Natural killer cell (primary cell): ENCODE data around the gene PECR. TPM values are rescaled to one million over a fixed set of nuclear protein-coding genes. Genes with fewer than 3 reads are reported as not detected.

ENCODE experiments used
- ATAC-seq, 3 donors: fragments of 150-1000 bp in 2 of 3; fragments of 200-7000 bp in 1 of 3; cut with Tn5 transposase; 1 replicate in 1 of 3; 2 replicates in 2 of 3; pipeline ENCODE4 v1.10.0; 2021; ENCODE audit warnings: mild to moderate bottlenecking in 2 of 3, moderate library complexity in 2 of 3
- DNase-seq, 2 donors: peaks; one replicate each; pipeline versions ENCODE4 v3.0.0 to v3.0.0-alpha.2; 2013 to 2021; ENCODE audit warnings: mixed read lengths in 1 of 2
- H3K27ac ChIP-seq: one replicate; pipeline ENCODE4 v1.5.1; 2013; ENCODE audit warnings: mild to moderate bottlenecking, low read length
- H3K27me3 ChIP-seq: one replicate; pipeline ENCODE4 v1.6.1; 2013; ENCODE audit warnings: low read length; ENCODE audit not compliant: control insufficient read depth, insufficient read depth
- H3K36me3 ChIP-seq: one replicate; pipeline ENCODE4 v1.6.1; 2013; ENCODE audit warnings: low read length; ENCODE audit not compliant: control insufficient read depth, insufficient read depth
- H3K4me1 ChIP-seq: one replicate; pipeline ENCODE4 v1.6.1; 2013; ENCODE audit warnings: low read length; ENCODE audit not compliant: control insufficient read depth, insufficient read depth
- H3K4me3 ChIP-seq: one replicate; pipeline ENCODE4 v1.5.1; 2013; ENCODE audit warnings: low read length
- H3K9me3 ChIP-seq: one replicate; pipeline ENCODE4 v1.6.1; 2013; ENCODE audit warnings: low read length; ENCODE audit not compliant: control insufficient read depth, insufficient read depth
- H3K27ac Mint-ChIP-seq, 2 donors: one replicate each; pipeline ENCODE4 v1.8.0; 2022; ENCODE audit warnings: mild to moderate bottlenecking in 2 of 2, mixed read lengths in 2 of 2, moderate library complexity in 1 of 2
- H3K27me3 Mint-ChIP-seq, 2 donors: one replicate each; pipeline ENCODE4 v1.8.0; 2022; ENCODE audit warnings: low read depth in 2 of 2, mixed read lengths in 2 of 2
- H3K36me3 Mint-ChIP-seq: one replicate; pipeline ENCODE4 v1.8.0; 2022; ENCODE audit warnings: mixed read lengths
- H3K4me1 Mint-ChIP-seq, 2 donors: one replicate each; pipeline ENCODE4 v1.8.0; 2022; ENCODE audit warnings: mixed read lengths in 2 of 2
- H3K4me3 Mint-ChIP-seq: one replicate; pipeline ENCODE4 v1.8.0; 2022; ENCODE audit warnings: mild to moderate bottlenecking, moderate library complexity, mixed read lengths
- H3K9me3 Mint-ChIP-seq, 2 donors: one replicate each; pipeline ENCODE4 v1.8.0; 2022; ENCODE audit warnings: mixed read lengths in 2 of 2
- CTCF ChIP-seq: fragments of 200-600 bp; IDR thresholded peaks from one replicate; pipeline ENCODE4 v1.8.0; 2022; ENCODE audit warnings: antibody characterized with exemption
- WGBS: methylation state at CpG from one replicate; pipeline ENCODE4 v1.1.7; 2013; ENCODE audit warnings: missing lambda C conversion rate; ENCODE audit not compliant: insufficient coverage; 5-methylcytosine and 5-hydroxymethylcytosine counted together
- intact Hi-C: fragments of 100-400 bp; cut with micrococcal nuclease; formaldehyde crosslinking; loops from one replicate; pipeline ENCODE4 v1.14.2; 2022
- total RNA-seq, 4 donors: library from RNA; stranded (reverse); fragments of 120-200 nt in 1 of 4; gene quantifications; one replicate each; pipeline versions ENCODE4 v1.2.3 to v1.2.4, GENCODE V29; 2013 to 2022

The PECR gene
- total RNA-seq, 3 donors from 2014 or later (not counting 1 experiment from before 2014, with no cell fraction given), result 15.4 to 25.7 (median 17.5) TPM

GRCh38 chr2:216103213-216103612, 21.6 kb upstream of the PECR start:
- no peaks in the 10 kb centered on the region for H3K4me1 Mint-ChIP-seq
- H3K27ac Mint-ChIP-seq, result no peak overlapping the region
- TF ChIP-seq CTCF, result no peak
- no peak for ATAC-seq
- DNase-seq, result no peak
- Histone ChIP-seq H3K27me3 (no peaks in the 10 kb centered on the region), H3K4me1 (no peaks in the 10 kb centered on the region), H3K36me3 (peaks cover 2% of the 10 kb centered on the region), H3K4me3 (no peak overlapping the region), H3K27ac (no peak overlapping the region), H3K9me3 (no peaks in the 10 kb centered on the region)
- 38% methylated on average over 1 of the region's 1 CpG for WGBS
- no peak overlapping the region for H3K4me3 Mint-ChIP-seq
- H3K36me3 Mint-ChIP-seq, result peaks cover 9% of the 10 kb centered on the region
- intact Hi-C loops, result no loop called here
- H3K27me3 Mint-ChIP-seq, result no peaks in the 10 kb centered on the region
- no peaks in the 10 kb centered on the region for H3K9me3 Mint-ChIP-seq

DNA sequence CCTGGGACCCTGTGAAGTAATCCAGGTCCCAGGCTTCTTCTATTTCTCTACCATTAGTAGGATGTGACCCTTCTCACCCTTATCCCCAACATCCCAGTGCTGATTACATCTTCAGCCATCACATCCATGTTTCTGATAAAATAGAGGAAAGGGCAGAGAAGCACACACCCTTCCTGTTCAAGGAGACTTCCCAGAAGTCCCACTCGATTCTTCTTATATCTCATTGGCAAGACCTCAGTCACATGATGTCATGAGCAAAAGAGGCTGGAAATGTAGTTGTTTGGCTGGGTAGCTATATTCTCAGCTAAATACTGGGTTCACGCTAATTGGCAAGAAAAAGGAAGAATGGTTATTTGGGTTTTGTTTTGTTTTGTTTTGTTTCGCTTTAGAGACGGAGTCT, 19.5 kb upstream of the PECR start:
- Histone ChIP-seq H3K9me3 (no peaks in the 10 kb centered on the region), H3K27me3 (no peaks in the 10 kb centered on the region), H3K4me3 (no peak overlapping the region), H3K36me3 (peaks cover 2% of the 10 kb centered on the region), H3K4me1 (no peaks in the 10 kb centered on the region), H3K27ac (no peak overlapping the region)
- TF ChIP-seq CTCF, result no peak
- ATAC-seq (no peak), DNase-seq (no peak)
- Mint-ChIP-seq H3K36me3 (peaks cover 9% of the 10 kb centered on the region), H3K4me1 (no peaks in the 10 kb centered on the region), H3K27me3 (no peaks in the 10 kb centered on the region), H3K9me3 (no peaks in the 10 kb centered on the region), H3K27ac (no peak overlapping the region), H3K4me3 (no peak overlapping the region)
- WGBS, result 96% methylated on average over 3 of the region's 4 CpGs
- intact Hi-C loops, result no loop called here

DNA sequence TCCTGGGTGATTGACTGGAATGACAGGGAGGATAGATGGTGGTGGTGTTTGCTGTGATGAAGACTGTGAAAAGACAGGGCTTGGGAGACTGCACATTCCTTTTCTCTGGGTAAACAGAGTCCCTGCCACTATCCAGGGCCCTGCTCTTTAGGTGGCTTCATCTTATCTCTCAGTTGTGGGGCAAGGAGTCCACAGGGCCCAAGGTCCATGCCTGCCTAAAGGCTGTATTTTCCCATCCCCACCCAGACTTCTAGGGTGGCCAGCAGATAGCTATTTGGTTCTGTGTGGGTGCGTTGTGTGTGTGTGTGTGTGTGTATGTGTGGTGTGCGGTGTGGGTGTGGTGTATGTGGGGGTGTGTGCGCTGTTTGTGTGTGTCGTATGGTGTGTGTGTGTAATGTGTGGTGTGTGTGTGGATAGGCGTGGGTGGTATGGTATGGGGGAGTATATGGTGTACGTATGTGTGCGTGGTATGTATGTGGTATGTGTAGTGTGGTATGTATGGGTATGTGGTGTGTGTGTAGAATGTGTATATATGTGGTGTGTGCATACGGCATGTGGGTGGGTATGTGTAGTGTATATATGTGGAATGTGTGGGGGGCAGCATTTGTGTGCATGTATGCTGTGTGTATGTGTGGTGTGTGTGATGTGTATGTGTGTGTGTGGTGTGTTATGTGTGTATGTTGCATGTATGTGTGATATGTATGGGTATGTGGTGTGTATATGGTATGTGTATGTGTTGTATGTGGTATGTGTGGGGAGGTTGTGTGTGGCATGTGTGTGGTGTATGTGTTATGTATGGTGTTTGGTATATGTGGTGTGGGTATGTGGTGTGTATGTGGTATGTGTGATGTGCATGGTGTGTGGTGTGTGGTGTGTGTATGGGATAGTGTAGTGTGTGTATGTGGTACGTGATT, 17.1 kb upstream of the PECR start:
- no peaks in the 10 kb centered on the region for H3K27me3 Mint-ChIP-seq
- no peak overlapping the region for H3K27ac Mint-ChIP-seq
- H3K36me3 ChIP-seq, result peaks cover 2% of the 10 kb centered on the region
- no peaks in the 10 kb centered on the region for H3K4me1 Mint-ChIP-seq
- intact Hi-C loops, result no loop called here
- no peaks in the 10 kb centered on the region for H3K9me3 Mint-ChIP-seq
- H3K9me3 ChIP-seq, result no peaks in the 10 kb centered on the region
- peaks cover 9% of the 10 kb centered on the region for H3K36me3 Mint-ChIP-seq
- no peak for TF ChIP-seq CTCF
- no peaks in the 10 kb centered on the region for H3K4me1 ChIP-seq
- DNase-seq (no peak), ATAC-seq (peak in 1 of 3 donors; percentile 53)
- H3K27ac ChIP-seq, result no peak overlapping the region
- no peak overlapping the region for H3K4me3 ChIP-seq
- 95% methylated on average over 9 of the region's 9 CpGs for WGBS
- H3K27me3 ChIP-seq, result no peaks in the 10 kb centered on the region
- no peak overlapping the region for H3K4me3 Mint-ChIP-seq

DNA sequence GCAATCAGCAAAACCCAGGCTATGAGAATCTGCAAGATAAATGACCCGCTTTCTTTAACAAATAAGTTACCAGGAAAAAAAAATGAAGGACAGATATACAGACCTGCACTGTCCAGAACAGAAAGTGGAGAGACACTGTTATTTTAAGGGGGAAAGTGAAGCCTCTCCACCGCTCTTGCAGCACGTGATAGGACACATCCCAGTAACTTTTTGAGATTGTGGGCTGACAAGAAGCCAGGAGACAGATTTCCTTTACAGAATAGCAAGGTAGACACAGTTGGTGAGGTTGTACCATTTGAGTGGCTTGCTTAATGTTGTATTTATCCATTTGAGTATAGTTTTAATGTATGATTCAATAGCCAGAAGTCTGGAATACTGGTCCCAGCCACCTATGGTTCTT, 13.1 kb upstream of the PECR start:
- no peak overlapping the region for H3K4me3 Mint-ChIP-seq
- DNase-seq, result no peak
- H3K4me1 Mint-ChIP-seq, result peaks cover 11 to 12% of the 10 kb centered on the region in 2 donors
- Histone ChIP-seq H3K9me3 (no peaks in the 10 kb centered on the region), H3K4me3 (no peak overlapping the region), H3K4me1 (peaks cover 3% of the 10 kb centered on the region), H3K27ac (no peak overlapping the region), H3K36me3 (no peaks in the 10 kb centered on the region), H3K27me3 (no peaks in the 10 kb centered on the region)
- no peak overlapping the region for H3K27ac Mint-ChIP-seq
- WGBS, result 82% methylated on average over 3 of the region's 3 CpGs
- no peaks in the 10 kb centered on the region for H3K36me3 Mint-ChIP-seq
- no peaks in the 10 kb centered on the region for H3K9me3 Mint-ChIP-seq
- intact Hi-C loops, result no loop called here
- no peak for TF ChIP-seq CTCF
- no peaks in the 10 kb centered on the region for H3K27me3 Mint-ChIP-seq
- ATAC-seq, result no peak
